A549 (cell line): ENCODE results near the gene ECPAS. TPM values are rescaled to one million over a fixed set of nuclear protein-coding genes. Genes with fewer than 3 reads are reported as not detected.

ENCODE experiments used
- ATAC-seq, 2 experiments: fragments of 200-7000 bp in 1 of 2; fragments of >200 bp in 1 of 2; cut with Nextera tagmentation in 1 of 2; cut with Tn5 transposase in 1 of 2; 3 replicates each; pipeline versions ENCODE4 v1.8.0 to v1.9.1; 2018 to 2020; ENCODE audit warnings: mild to moderate bottlenecking in 1 of 2, moderate library complexity in 1 of 2
- CTCF ChIA-PET: fragments of 300-600 bp; sonication (Branson Sonifier 250); formaldehyde crosslinking; extraction: SDS; loops from one replicate; lab custom pipeline; 2021; ENCODE audit warnings: antibody characterized with exemption, inconsistent platforms; lab: Yijun Ruan, JAX
- POLR2A ChIA-PET: fragments of 350-600 bp; formaldehyde crosslinking; extraction: SDS; loops from one replicate; lab custom pipeline; 2021; ENCODE audit warnings: antibody characterized with exemption, inconsistent platforms; lab: Yijun Ruan, JAX
- DNase-seq, 2 experiments: peaks; one replicate each; pipeline versions ENCODE4 v3.0.0 to v3.0.0-alpha.2; 2011 to 2016; ENCODE audit warnings: low read depth in 1 of 2, low spot score in 1 of 2
- FAIRE-seq: peaks from 2 replicates; lab custom pipeline; 2011; peaks lifted over from hg19 to GRCh38; lab: Jason Lieb, UNC
- H3K27ac ChIP-seq, 2 experiments: fragments of >200 bp; sonication (Bioruptor Twin); formaldehyde crosslinking; 3 replicates each; pipeline ENCODE4 v1.5.1; 2016 to 2017
- H3K4me1 ChIP-seq: fragments of >200 bp; sonication (Bioruptor Twin); formaldehyde crosslinking; 3 replicates; pipeline ENCODE4 v1.6.1; 2016
- H3K4me2 ChIP-seq: fragments of >200 bp; sonication (Bioruptor Twin); formaldehyde crosslinking; 3 replicates; pipeline ENCODE4 v1.6.1; 2016
- H3K4me3 ChIP-seq: fragments of >200 bp; sonication (Bioruptor Twin); formaldehyde crosslinking; 3 replicates; pipeline ENCODE4 v1.5.1; 2016
- H3K9me3 ChIP-seq: fragments of >200 bp; sonication (Bioruptor Twin); formaldehyde crosslinking; 3 replicates; pipeline ENCODE4 v1.6.1; 2016
- CBX2 ChIP-seq: fragments of 200-600 bp; sonication (generic); IDR thresholded peaks from 2 replicates; pipeline ENCODE4 v1.6.1; 2016; ENCODE audit warnings: low read depth, mild to moderate bottlenecking, borderline replicate concordance
- CBX8 ChIP-seq: fragments of 200-600 bp; sonication (generic); IDR thresholded peaks from 2 replicates; pipeline ENCODE4 v1.6.1; 2016
- CHD4 ChIP-seq: fragments of 200-600 bp; sonication (generic); IDR thresholded peaks from 2 replicates; pipeline ENCODE4 v1.6.1; 2016; ENCODE audit warnings: antibody characterized with exemption, mild to moderate bottlenecking, borderline replicate concordance
- EP300 ChIP-seq, 2 experiments: fragments of >200 bp; sonication (Bioruptor Twin); formaldehyde crosslinking; IDR thresholded peaks; 2 replicates in 1 of 2; 3 replicates in 1 of 2; pipeline ENCODE4 v1.6.1; 2016 to 2017
- ESRRA ChIP-seq: fragments of 150-350 bp; IDR thresholded peaks from 2 replicates; pipeline ENCODE4 v1.6.1; 2014; ENCODE audit warnings: mild to moderate bottlenecking, low read length, borderline replicate concordance
- FOSL2 ChIP-seq, 2 experiments: fragments of 450-650 bp in 1 of 2; fragments of >200 bp in 1 of 2; sonication (Bioruptor Twin) in 1 of 2; formaldehyde crosslinking; IDR thresholded peaks; 2 replicates each; pipeline versions ENCODE4 v1.5.0 to v1.6.1; 2016 to 2020; ENCODE audit warnings: mild to moderate bottlenecking in 1 of 2, moderate library complexity in 1 of 2
- HES2 ChIP-seq: fragments of >200 bp; sonication (Bioruptor Twin); formaldehyde crosslinking; IDR thresholded peaks from 2 replicates; pipeline ENCODE4 v1.6.1; 2016
- HOXA7 ChIP-seq: fragments of 250-450 bp; sonication (Bioruptor Pico); IDR thresholded peaks from 2 replicates; pipeline ENCODE4 v1.5.0; 2020; ENCODE audit warnings: mild to moderate bottlenecking, moderate library complexity
- JUN ChIP-seq, 2 experiments: fragments of >200 bp; sonication (Bioruptor Twin); formaldehyde crosslinking; IDR thresholded peaks; 2 replicates in 1 of 2; 3 replicates in 1 of 2; pipeline ENCODE4 v1.6.1; 2016 to 2017
- JUNB ChIP-seq: fragments of >200 bp; sonication (Bioruptor Twin); formaldehyde crosslinking; IDR thresholded peaks from 2 replicates; pipeline ENCODE4 v1.6.1; 2016
- KDM1A ChIP-seq: fragments of 200-600 bp; sonication (generic); IDR thresholded peaks from 2 replicates; pipeline ENCODE4 v1.6.1; 2016; ENCODE audit warnings: low read depth, mild to moderate bottlenecking
- KDM5A ChIP-seq: fragments of 200-600 bp; sonication (generic); IDR thresholded peaks from 2 replicates; pipeline ENCODE4 v1.6.1; 2016; ENCODE audit warnings: antibody characterized with exemption, mild to moderate bottlenecking
- MAZ ChIP-seq: fragments of 150-350 bp; IDR thresholded peaks from 2 replicates; pipeline ENCODE4 v1.6.1; 2014; ENCODE audit warnings: antibody characterized with exemption, low read depth, low read length, borderline replicate concordance
- NFE2L2 ChIP-seq: fragments of 150-350 bp; conservative IDR thresholded peaks from 2 replicates; pipeline ENCODE4 v1.6.1; 2014; ENCODE audit warnings: low read length
- NR3C1 ChIP-seq: fragments of >200 bp; sonication (Bioruptor Twin); formaldehyde crosslinking; IDR thresholded peaks from 3 replicates; pipeline ENCODE4 v1.6.1; 2017
- PHF8 ChIP-seq: fragments of 200-600 bp; sonication (generic); IDR thresholded peaks from 2 replicates; pipeline ENCODE4 v1.6.1; 2016; ENCODE audit warnings: low read depth, mild to moderate bottlenecking, antibody characterized with exemption, moderate library complexity, borderline replicate concordance
- POLR2A ChIP-seq: IDR thresholded peaks from 2 replicates; pipeline ENCODE4 v1.6.1; 2012; ENCODE audit warnings: mild to moderate bottlenecking, low read length
- POLR2AphosphoS2 ChIP-seq: conservative IDR thresholded peaks from 2 replicates; pipeline ENCODE4 v1.6.1; 2012; ENCODE audit warnings: low read length, improper control_type of control experiment, inconsistent platforms
- RAD21 ChIP-seq, 2 experiments: fragments of >200 bp in 1 of 2; sonication (Bioruptor Twin) in 1 of 2; formaldehyde crosslinking in 1 of 2; IDR thresholded peaks in 1 of 2; conservative IDR thresholded peaks in 1 of 2; 2 replicates in 1 of 2; 3 replicates in 1 of 2; pipeline ENCODE4 v1.6.1; 2012 to 2018; ENCODE audit warnings: inconsistent platforms in 1 of 2
- RCOR1 ChIP-seq: fragments of 150-350 bp; IDR thresholded peaks from 2 replicates; pipeline ENCODE4 v1.6.1; 2014; ENCODE audit warnings: antibody characterized with exemption, low read length, low read depth
- SMC3 ChIP-seq: fragments of >200 bp; sonication (Bioruptor Twin); formaldehyde crosslinking; IDR thresholded peaks from 3 replicates; pipeline ENCODE4 v1.6.1; 2018; ENCODE audit warnings: inconsistent platforms
- ZFP36 ChIP-seq: fragments of 450-650 bp; IDR thresholded peaks from 2 replicates; pipeline ENCODE4 v1.6.1; 2014; ENCODE audit warnings: borderline replicate concordance; ENCODE audit not compliant: partially characterized antibody
- ZNF302 ChIP-seq: fragments of 250-450 bp; sonication (Bioruptor Pico); IDR thresholded peaks from 2 replicates; pipeline ENCODE4 v1.9.0; 2021; ENCODE audit warnings: inconsistent platforms, mild to moderate bottlenecking, moderate library complexity
- WGBS: methylation state at CpG from one replicate; pipeline ENCODE4 v1.1.6; 2017; ENCODE audit errors: missing lambda C conversion rate; 5-methylcytosine and 5-hydroxymethylcytosine counted together
- polyA plus RNA-seq, 4 experiments: library from polyadenylated mRNA; depleted of rRNA in 3 of 4; stranded (reverse); fragments of >200 nt; fragmentation: RNase III in 1 of 4; extraction: RNeasy Plus Mini Kit Qiagen cat#74134 plus additional on column Dnase treatment in 1 of 4; gene quantifications; 2 replicates in 3 of 4; 3 replicates in 1 of 4; pipeline ENCODE4 v1.2.3, GENCODE V29; 2011 to 2017
- TF ChIP-seq, protein P1 (sequence below): IDR thresholded peaks from 2 replicates; pipeline ENCODE4 v1.6.1; 2012

The ECPAS gene
- polyA plus RNA-seq, 2 of the 4 experiments (the other 2 are of a cell fraction), result 40.1 to 73.6 TPM

GRCh38 chr9:111529787-111530186 is 45.6 kb upstream of the ECPAS start:
- ATAC-seq (no peak), FAIRE-seq (no peak), DNase-seq (no peak)
- Histone ChIP-seq H3K4me1 (peaks cover 5% of the 10 kb centered on the region; the same call in 2 of the 3 replicates), H3K4me3 (no peak overlapping the region), H3K4me2 (no peak overlapping the region), H3K27ac (no peak overlapping the region), H3K9me3 (peaks cover 23% of the 10 kb centered on the region)
- WGBS, result 76% methylated on average over 2 of the region's 2 CpGs
- TF ChIP-seq EP300 (IDR thresholded peaks at IDR 0.05) (no peak), KDM5A (no peak), ESRRA (no peak), MAZ (no peak), HES2 (no peak), CHD4 (no peak), SMC3 (no peak), HOXA7 (no peak), NR3C1 (no peak), ZFP36 (no peak)
- TF ChIP-seq, protein P1, sequence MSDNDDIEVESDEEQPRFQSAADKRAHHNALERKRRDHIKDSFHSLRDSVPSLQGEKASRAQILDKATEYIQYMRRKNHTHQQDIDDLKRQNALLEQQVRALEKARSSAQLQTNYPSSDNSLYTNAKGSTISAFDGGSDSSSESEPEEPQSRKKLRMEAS, result no peak
- ChIA-PET POLR2A (no interaction called here), CTCF (interaction anchor here (1.0 kb wide), 1 partner anchor 69 kb away, joined by 3 read pairs; no protein-coding TSS in a partner anchor)

- POLR2A ChIA-PET, result interaction anchor here (0.5 kb wide), 1 partner anchor 577 kb away, joined by 5 read pairs; no protein-coding TSS in a partner anchor
- 92% methylated on average over 2 of the region's 2 CpGs for WGBS
- DNase-seq, result no peak
- H3K27ac ChIP-seq, result no peak overlapping the region
- H3K9me3 ChIP-seq, result peaks cover 12% of the 10 kb centered on the region
- no peak for TF ChIP-seq NR3C1
- no peak for TF ChIP-seq KDM1A
- no peak for TF ChIP-seq RAD21 (conservative IDR thresholded peaks at IDR 0.05 in 1 of 2, IDR thresholded peaks at IDR 0.05 in 1 of 2)
- TF ChIP-seq, all 56 proteins: peak for 0
- no peak for FAIRE-seq
- no peak for ATAC-seq
- CTCF ChIA-PET, result interaction anchor here (0.6 kb wide), 1 partner anchor 17 kb away, joined by 3 read pairs; no protein-coding TSS in a partner anchor
- Histone ChIP-seq H3K4me3 (no peak overlapping the region), H3K4me2 (no peak overlapping the region), H3K4me1 (peaks cover 7% of the 10 kb centered on the region; the same call in 2 of the 3 replicates)
Observed at GRCh38 chr9:111527347-111527746, 43.2 kb upstream of the ECPAS start.

GRCh38 chr9:111525056-111525977 is 41.1 kb upstream of the ECPAS start, which contains the start of gene ZNF483:
Gene ZNF483 (plus strand): TSS chr9:111525179. CDS start chr9:111527396, 2,217 bp downstream.
- peak; percentile 73 to 89 for DNase-seq
- H3K4me3 ChIP-seq, result peak within 1 kb of the TSS; percentile 64
- FAIRE-seq, result peak; percentile 86
- H3K27ac ChIP-seq, result peak within 1 kb of the TSS; percentile 76 to 77
- H3K9me3 ChIP-seq, result peaks cover 10% of the 10 kb centered on the region; the same call in 2 of the 3 replicates
- ATAC-seq, result peak; percentile 90 to 96
- ChIA-PET POLR2A (interaction anchor here (0.9 to 1.4 kb wide), 3 partner anchors 42 to 106 kb away, joined by 3 to 5 read pairs (median 4); partner anchors contain the start of genes DNAJC25 and ECPAS), CTCF (interaction anchor here (1.2 kb wide), 1 partner anchor 8 kb away, joined by 11 read pairs; no protein-coding TSS in a partner anchor)
- H3K4me1 ChIP-seq, result peaks cover 7% of the 10 kb centered on the region; the same call in 2 of the 3 replicates
- peak within 1 kb of the TSS; percentile 97 for H3K4me2 ChIP-seq
- no peak for TF ChIP-seq CBX2
- no peak for TF ChIP-seq NFE2L2
- TF ChIP-seq POLR2A, result peak; percentile 60
- TF ChIP-seq RCOR1, result no peak
- no peak for TF ChIP-seq ZNF302
- no peak for TF ChIP-seq POLR2AphosphoS2
- TF ChIP-seq RAD21 (conservative IDR thresholded peaks at IDR 0.05 in 1 of 2, IDR thresholded peaks at IDR 0.05 in 1 of 2), result no peak
- TF ChIP-seq SMC3, result no peak
- TF ChIP-seq JUNB, result no peak
- no peak for TF ChIP-seq PHF8
- TF ChIP-seq CBX8, result no peak
- peak; percentile 25 to 38; a peak in 1 of 5 replicates for TF ChIP-seq JUN (IDR thresholded peaks at IDR 0.05)
- TF ChIP-seq, protein P1, result peak; percentile 84
- TF ChIP-seq FOSL2 (IDR thresholded peaks at IDR 0.05), result no peak
- peak; percentile 59 for TF ChIP-seq FOSL2 (CRISPR knock-in tag; IDR thresholded peaks at IDR 0.05)
- WGBS, result 4% methylated on average over 57 of the region's 66 CpGs
